Lung (tissue), 12 donors: ENCODE data around the gene ZNF483. TPM values are rescaled to one million over a fixed set of nuclear protein-coding genes. Genes with fewer than 3 reads are reported as not detected.
"Not testable (repeated sequence)": the region's sequence is repeated elsewhere in the genome, so short reads cannot be mapped to it uniquely, and the experiment has no call there.

ENCODE experiments used
- ATAC-seq: fragments of 200-7000 bp; cut with Tn5 transposase; one replicate; pipeline ENCODE4 v1.9.1; 2020; ENCODE audit warnings: moderate number of reproducible peaks; ENCODE audit not compliant: insufficient read depth, low FRiP score
- DNase-seq, 3 donors: peaks; one replicate each; pipeline ENCODE4 v3.0.0-alpha.2; 2013 to 2017
- H3K27ac ChIP-seq, 2 donors: one replicate each; pipeline ENCODE4 v1.5.1; 2013; ENCODE audit warnings: mild to moderate bottlenecking in 2 of 2, moderate library complexity in 2 of 2, control low read depth in 1 of 2, inconsistent platforms in 1 of 2, low read depth in 1 of 2, low read length in 1 of 2
- H3K27me3 ChIP-seq, 3 donors: one replicate each; pipeline ENCODE4 v1.5.1; 2013; ENCODE audit warnings: low read length in 2 of 3; ENCODE audit not compliant: control insufficient read depth in 3 of 3, insufficient read depth in 3 of 3
- H3K36me3 ChIP-seq, 4 donors: one replicate each; pipeline ENCODE4 v1.5.1; 2013; ENCODE audit warnings: low read length in 4 of 4, mild to moderate bottlenecking in 1 of 4, moderate library complexity in 1 of 4; ENCODE audit not compliant: control insufficient read depth in 4 of 4, insufficient read depth in 4 of 4
- H3K4me1 ChIP-seq, 5 donors: one replicate each; pipeline ENCODE4 v1.5.1; 2013; ENCODE audit warnings: low read length in 5 of 5, mild to moderate bottlenecking in 2 of 5, moderate library complexity in 1 of 5; ENCODE audit not compliant: control insufficient read depth in 5 of 5, insufficient read depth in 5 of 5
- H3K4me3 ChIP-seq: one replicate; pipeline ENCODE4 v1.5.1; 2013; ENCODE audit warnings: mild to moderate bottlenecking, control low read depth, moderate library complexity
- H3K9ac ChIP-seq, 2 donors: one replicate each; pipeline ENCODE4 v1.5.1; 2013; ENCODE audit warnings: low read length in 2 of 2, control low read depth in 1 of 2; ENCODE audit not compliant: insufficient read depth in 1 of 2
- H3K9me3 ChIP-seq, 4 donors: one replicate each; pipeline ENCODE4 v1.5.1; 2013; ENCODE audit warnings: low read length in 3 of 4, mild to moderate bottlenecking in 1 of 4, moderate library complexity in 1 of 4; ENCODE audit not compliant: control insufficient read depth in 4 of 4, insufficient read depth in 3 of 4
- WGBS, 2 donors: extraction: QIAGEN DNeasy Blood & Tissue Kit; methylation state at CpG; one replicate each; pipeline ENCODE4 v1.1.7; 2013; 5-methylcytosine and 5-hydroxymethylcytosine counted together
- polyA plus RNA-seq, 2 donors: library from polyadenylated mRNA; stranded (reverse); fragments of 200-250 nt; gene quantifications; one replicate each; pipeline ENCODE4 v1.2.1, GENCODE V29; 2013
- total RNA-seq, 2 donors: library from RNA; depleted of rRNA in 1 of 2; stranded (reverse); fragments of >200 nt in 1 of 2; gene quantifications; one replicate each; pipeline ENCODE4 v1.2.1, GENCODE V29; 2014 to 2021
- TF ChIP-seq, protein P1 (sequence below): IDR thresholded peaks from 2 replicates; pipeline ENCODE4 v1.5.1; 2012; ENCODE audit warnings: mild to moderate bottlenecking; ENCODE audit errors: control extremely low read depth, extremely low read depth
- donor health status: control.
- donor health status: control.
- donor health status: Bipolar disorder and iron deficiency.
- donor health status: healthy.
- donor health status: DM: yes; HTN: yes; CAD: no.

The ZNF483 gene
- total and polyA plus RNA-seq, 4 donors: 0.14 to 20.6 (median 2.8) TPM

DNA sequence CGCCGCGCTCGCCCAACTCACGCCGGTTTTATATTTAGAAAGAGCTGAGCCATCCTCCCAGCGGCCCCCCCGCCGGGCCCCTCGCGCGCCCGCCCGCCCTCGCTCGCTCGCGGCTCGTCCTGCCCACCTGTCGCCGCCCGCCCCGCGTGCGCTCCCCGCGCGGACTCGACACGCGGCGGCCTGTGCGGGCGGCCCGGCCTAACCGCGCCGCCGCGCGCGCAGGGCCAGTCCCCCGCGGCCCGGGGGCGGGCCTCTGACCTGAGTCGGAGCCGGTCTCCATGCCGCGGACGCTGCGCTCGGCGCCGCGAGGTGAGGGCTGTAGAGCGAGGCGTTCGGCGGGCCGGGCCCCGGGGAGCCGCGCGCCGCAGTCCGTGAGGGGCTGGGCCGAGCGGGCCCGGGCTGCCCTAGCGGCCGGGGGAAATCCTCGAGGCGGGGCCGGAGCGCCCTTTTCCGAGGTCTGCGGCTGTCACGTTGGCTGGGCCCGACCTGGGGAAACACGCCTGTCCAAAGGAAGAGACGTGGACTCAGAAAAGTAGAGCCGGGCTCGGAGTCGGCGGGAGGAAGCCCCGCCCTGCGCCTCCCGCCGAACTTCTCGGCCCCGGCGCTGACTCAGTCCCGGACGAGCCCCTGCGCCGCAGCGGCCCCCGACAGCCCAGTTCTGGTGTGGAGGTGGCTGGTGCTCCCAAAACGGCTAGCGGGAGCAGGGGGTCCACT, 41.0 kb upstream of the ZNF483 start, which contains the start of gene ECPAS:
ECPAS (minus strand) TSS at position 526 of the 714 bp plus-strand sequence. CDS start 11,465 bp downstream, outside the sequence.
- ATAC-seq (peak; percentile 81), DNase-seq (peak; percentile 77 to 79 (median 78))
- peak within 1 kb of the TSS; percentile 76 to 87 for H3K9ac ChIP-seq
- H3K9me3 ChIP-seq: no peaks in the 10 kb centered on the region
- no peaks in the 10 kb centered on the region for H3K36me3 ChIP-seq
- H3K4me3 ChIP-seq: peak within 1 kb of the TSS; percentile 94
- H3K27ac ChIP-seq: peak within 1 kb of the TSS; percentile 99 to 100
- TF ChIP-seq, protein P1, sequence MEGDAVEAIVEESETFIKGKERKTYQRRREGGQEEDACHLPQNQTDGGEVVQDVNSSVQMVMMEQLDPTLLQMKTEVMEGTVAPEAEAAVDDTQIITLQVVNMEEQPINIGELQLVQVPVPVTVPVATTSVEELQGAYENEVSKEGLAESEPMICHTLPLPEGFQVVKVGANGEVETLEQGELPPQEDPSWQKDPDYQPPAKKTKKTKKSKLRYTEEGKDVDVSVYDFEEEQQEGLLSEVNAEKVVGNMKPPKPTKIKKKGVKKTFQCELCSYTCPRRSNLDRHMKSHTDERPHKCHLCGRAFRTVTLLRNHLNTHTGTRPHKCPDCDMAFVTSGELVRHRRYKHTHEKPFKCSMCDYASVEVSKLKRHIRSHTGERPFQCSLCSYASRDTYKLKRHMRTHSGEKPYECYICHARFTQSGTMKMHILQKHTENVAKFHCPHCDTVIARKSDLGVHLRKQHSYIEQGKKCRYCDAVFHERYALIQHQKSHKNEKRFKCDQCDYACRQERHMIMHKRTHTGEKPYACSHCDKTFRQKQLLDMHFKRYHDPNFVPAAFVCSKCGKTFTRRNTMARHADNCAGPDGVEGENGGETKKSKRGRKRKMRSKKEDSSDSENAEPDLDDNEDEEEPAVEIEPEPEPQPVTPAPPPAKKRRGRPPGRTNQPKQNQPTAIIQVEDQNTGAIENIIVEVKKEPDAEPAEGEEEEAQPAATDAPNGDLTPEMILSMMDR: no peak
- 0 to 1% methylated on average over 70 to 101 of the region's 101 CpGs for WGBS, 2 donors
- H3K4me1 ChIP-seq: peaks cover 0 to 13% (median 7%) of the 10 kb centered on the region in 5 donors
- no peaks in the 10 kb centered on the region for H3K27me3 ChIP-seq

GRCh38 chr9:111484572-111484894, 40.4 kb upstream of the ZNF483 start:
- TF ChIP-seq, protein P1: no peak
- peak overlapping the region; percentile 94 for H3K4me3 ChIP-seq
- no peak for ATAC-seq
- DNase-seq: no peak
- peak overlapping the region; percentile 76 to 87 for H3K9ac ChIP-seq
- no peaks in the 10 kb centered on the region for H3K9me3 ChIP-seq
- peak overlapping the region; percentile 99 to 100 for H3K27ac ChIP-seq
- peaks cover 0 to 13% (median 7%) of the 10 kb centered on the region in 5 donors for H3K4me1 ChIP-seq
- H3K36me3 ChIP-seq: no peaks in the 10 kb centered on the region
- 1% methylated on average over 4 of the region's 4 CpGs for WGBS, 2 donors
- H3K27me3 ChIP-seq: no peaks in the 10 kb centered on the region

GRCh38 chr9:111497196-111497595, 27.8 kb upstream of the ZNF483 start:
- H3K9me3 ChIP-seq, H3K9ac ChIP-seq, ATAC-seq, H3K27me3 ChIP-seq, H3K4me3 ChIP-seq, H3K36me3 ChIP-seq, H3K4me1 ChIP-seq, H3K27ac ChIP-seq, DNase-seq: not testable (repeated sequence)
- 93 to 95% methylated on average over 2 of the region's 2 CpGs for WGBS, 2 donors

GRCh38 chr9:111501005-111501562, 23.9 kb upstream of the ZNF483 start:
- WGBS, 2 donors: 94% methylated on average over 16 of the region's 16 CpGs
- no peak for DNase-seq
- Histone ChIP-seq H3K27me3 (no peaks in the 10 kb centered on the region), H3K9me3 (no peaks in the 10 kb centered on the region), H3K4me3 (no peak overlapping the region), H3K9ac (no peak overlapping the region), H3K27ac (no peak overlapping the region), H3K4me1 (no peaks in the 10 kb centered on the region), H3K36me3 (no peaks in the 10 kb centered on the region)
- no peak for ATAC-seq
- TF ChIP-seq, protein P1: no peak
